Measurements from ENCODE around the gene FAHD2A. TPM values are rescaled to one million over a fixed set of nuclear protein-coding genes. Genes with fewer than 3 reads are reported as not detected.

Gene FAHD2A
- total and polyA plus RNA-seq, 2 donors (not counting 3 experiments of a cell fraction or from before 2014, with no cell fraction given): 33.1 to 37.0 TPM

GRCh38 chr2:95379371-95379831 is 23.1 kb upstream of the FAHD2A start:
- TF ChIP-seq, protein P1, sequence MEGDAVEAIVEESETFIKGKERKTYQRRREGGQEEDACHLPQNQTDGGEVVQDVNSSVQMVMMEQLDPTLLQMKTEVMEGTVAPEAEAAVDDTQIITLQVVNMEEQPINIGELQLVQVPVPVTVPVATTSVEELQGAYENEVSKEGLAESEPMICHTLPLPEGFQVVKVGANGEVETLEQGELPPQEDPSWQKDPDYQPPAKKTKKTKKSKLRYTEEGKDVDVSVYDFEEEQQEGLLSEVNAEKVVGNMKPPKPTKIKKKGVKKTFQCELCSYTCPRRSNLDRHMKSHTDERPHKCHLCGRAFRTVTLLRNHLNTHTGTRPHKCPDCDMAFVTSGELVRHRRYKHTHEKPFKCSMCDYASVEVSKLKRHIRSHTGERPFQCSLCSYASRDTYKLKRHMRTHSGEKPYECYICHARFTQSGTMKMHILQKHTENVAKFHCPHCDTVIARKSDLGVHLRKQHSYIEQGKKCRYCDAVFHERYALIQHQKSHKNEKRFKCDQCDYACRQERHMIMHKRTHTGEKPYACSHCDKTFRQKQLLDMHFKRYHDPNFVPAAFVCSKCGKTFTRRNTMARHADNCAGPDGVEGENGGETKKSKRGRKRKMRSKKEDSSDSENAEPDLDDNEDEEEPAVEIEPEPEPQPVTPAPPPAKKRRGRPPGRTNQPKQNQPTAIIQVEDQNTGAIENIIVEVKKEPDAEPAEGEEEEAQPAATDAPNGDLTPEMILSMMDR (IDR thresholded peaks at IDR 0.05; ENCODE audit: extremely low read depth in 1 of 2, insufficient read depth in 1 of 2, low read depth in 1 of 2, low read length in 2 of 2): peak; percentile 17 to 24
- no peak for TF ChIP-seq EZH2 (IDR thresholded peaks at IDR 0.05; ENCODE audit: borderline replicate concordance, low read depth, low read length, severe bottlenecking)
- no peak for TF ChIP-seq MYC (IDR thresholded peaks at IDR 0.05; ENCODE audit: low read depth, low read length)
- intact Hi-C loops (cut with micrococcal nuclease) (no loop called here), dilution Hi-C loops (cut with MboI; ENCODE audit: extremely low pct_ligation_motif_present, low sequenced_read_pairs) (no loop called here)
- Histone ChIP-seq H3K79me2 (ENCODE audit: control insufficient read depth, insufficient read depth, low read length) (no peaks in the 10 kb centered on the region), H3K27me3 (ENCODE audit: control insufficient read depth in 2 of 2, insufficient read depth in 2 of 2, low read length in 2 of 2) (no peaks in the 10 kb centered on the region), H4K20me1 (replicated peaks; ENCODE audit: control insufficient read depth, extremely low read depth, insufficient read depth, low read length) (no peaks in the 10 kb centered on the region), H3K4me2 (ENCODE audit: insufficient read depth, low read length) (no peak overlapping the region), H3K36me3 (ENCODE audit: control insufficient read depth in 2 of 2, extremely low read depth in 1 of 2, insufficient read depth in 2 of 2, low read length in 2 of 2) (no peaks in the 10 kb centered on the region), H3K9me3 (replicated peaks; ENCODE audit: control insufficient read depth, insufficient read depth, low read length) (no peaks in the 10 kb centered on the region), H2AFZ (ENCODE audit: low read depth, low read length) (no peak overlapping the region), H3K4me1 (ENCODE audit: control insufficient read depth, extremely low read depth, insufficient read depth, low read length) (no peaks in the 10 kb centered on the region), H3K4me3 (replicated peaks in 1 of 3; ENCODE audit: insufficient read depth in 1 of 3, low read depth in 1 of 3, low read length in 3 of 3) (no peak overlapping the region), H3K27ac (ENCODE audit: insufficient read depth, low read depth, low read length) (no peak overlapping the region), H3K9ac (replicated peaks; ENCODE audit: extremely low read depth, insufficient read depth, low read length) (no peak overlapping the region), H3K9me1 (replicated peaks; ENCODE audit: control insufficient read depth, extremely low read depth, insufficient read depth, low read length) (no peaks in the 10 kb centered on the region)
- DNase-seq (ENCODE audit: low read depth, low spot score) (no peak), FAIRE-seq (no peak)
- ChIA-PET CTCF (interaction anchor here (0.6 to 4.8 kb wide), 4 partner anchors 9 to 348 kb away, joined by 3 to 28 read pairs (median 3); partner anchors contain the start of gene FAHD2A), POLR2A (no interaction called here)
- no TSS peak for BruUV-seq (replicated peaks)

GRCh38 chr2:95380280-95380679 is 22.2 kb upstream of the FAHD2A start:
- Histone ChIP-seq H3K27me3 (ENCODE audit: control insufficient read depth in 2 of 2, insufficient read depth in 2 of 2, low read length in 2 of 2) (no peaks in the 10 kb centered on the region), H3K9me3 (replicated peaks; ENCODE audit: control insufficient read depth, insufficient read depth, low read length) (no peaks in the 10 kb centered on the region), H3K9me1 (replicated peaks; ENCODE audit: control insufficient read depth, extremely low read depth, insufficient read depth, low read length) (no peaks in the 10 kb centered on the region), H3K36me3 (ENCODE audit: control insufficient read depth in 2 of 2, extremely low read depth in 1 of 2, insufficient read depth in 2 of 2, low read length in 2 of 2) (no peaks in the 10 kb centered on the region), H3K4me2 (ENCODE audit: insufficient read depth, low read length) (no peak overlapping the region), H3K27ac (ENCODE audit: insufficient read depth, low read depth, low read length) (no peak overlapping the region), H3K4me1 (ENCODE audit: control insufficient read depth, extremely low read depth, insufficient read depth, low read length) (no peaks in the 10 kb centered on the region), H4K20me1 (replicated peaks; ENCODE audit: control insufficient read depth, extremely low read depth, insufficient read depth, low read length) (no peaks in the 10 kb centered on the region), H3K4me3 (replicated peaks in 1 of 3; ENCODE audit: insufficient read depth in 1 of 3, low read depth in 1 of 3, low read length in 3 of 3) (no peak overlapping the region), H3K79me2 (ENCODE audit: control insufficient read depth, insufficient read depth, low read length) (no peaks in the 10 kb centered on the region), H2AFZ (ENCODE audit: low read depth, low read length) (no peak overlapping the region), H3K9ac (replicated peaks; ENCODE audit: extremely low read depth, insufficient read depth, low read length) (no peak overlapping the region)
- no TSS peak for BruUV-seq (replicated peaks)
- FAIRE-seq (no peak), DNase-seq (ENCODE audit: low read depth, low spot score) (no peak)
- no peak for TF ChIP-seq EZH2 (IDR thresholded peaks at IDR 0.05; ENCODE audit: borderline replicate concordance, low read depth, low read length, severe bottlenecking)
- TF ChIP-seq, protein P2, sequence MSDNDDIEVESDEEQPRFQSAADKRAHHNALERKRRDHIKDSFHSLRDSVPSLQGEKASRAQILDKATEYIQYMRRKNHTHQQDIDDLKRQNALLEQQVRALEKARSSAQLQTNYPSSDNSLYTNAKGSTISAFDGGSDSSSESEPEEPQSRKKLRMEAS (IDR thresholded peaks at IDR 0.05; ENCODE audit: insufficient read depth, insufficient read length): no peak
- no peak for TF ChIP-seq POLR2AphosphoS5 (IDR thresholded peaks at IDR 0.05; ENCODE audit: insufficient read depth, low read depth, low read length)
- TF ChIP-seq, protein P1 (IDR thresholded peaks at IDR 0.05; ENCODE audit: extremely low read depth in 1 of 2, insufficient read depth in 1 of 2, low read depth in 1 of 2, low read length in 2 of 2): no peak
- TF ChIP-seq GATA2 (IDR thresholded peaks at IDR 0.05; ENCODE audit: insufficient read depth, insufficient read length, low read depth, low read length): no peak
- no peak for TF ChIP-seq FOS (IDR thresholded peaks at IDR 0.05; ENCODE audit: borderline replicate concordance, insufficient read depth, low read length)
- no peak for TF ChIP-seq JUN (IDR thresholded peaks at IDR 0.05; ENCODE audit: borderline replicate concordance, insufficient read depth, insufficient read length, low read depth)
- TF ChIP-seq MYC (IDR thresholded peaks at IDR 0.05; ENCODE audit: low read depth, low read length): no peak
- TF ChIP-seq POLR2A (IDR thresholded peaks at IDR 0.05; ENCODE audit: low read depth, low read length): no peak
- CTCF ChIA-PET: interaction anchor here (1.3 to 4.8 kb wide), 2 partner anchors 9 to 348 kb away, joined by 3 to 28 read pairs; no protein-coding TSS in a partner anchor
- intact Hi-C loops (cut with micrococcal nuclease): no loop called here
- dilution Hi-C loops (cut with MboI; ENCODE audit: extremely low pct_ligation_motif_present, low sequenced_read_pairs): no loop called here
- POLR2A ChIA-PET: no interaction called here
